GM18519 (cell line): ENCODE measurements around the gene IGF2.
"Not testable (repeated sequence)": the region's sequence is repeated elsewhere in the genome, so short reads cannot be mapped to it uniquely, and the experiment has no call there.

Experiments used
- ATAC-seq: cut with Tn5 transposase; IDR thresholded peaks from one replicate; pipeline ENCODE4 v1.9.1; 2021; ENCODE audit warnings: mild to moderate bottlenecking, moderate library complexity; ENCODE audit not compliant: unreplicated experiment, low FRiP score

The IGF2 gene, protein sequence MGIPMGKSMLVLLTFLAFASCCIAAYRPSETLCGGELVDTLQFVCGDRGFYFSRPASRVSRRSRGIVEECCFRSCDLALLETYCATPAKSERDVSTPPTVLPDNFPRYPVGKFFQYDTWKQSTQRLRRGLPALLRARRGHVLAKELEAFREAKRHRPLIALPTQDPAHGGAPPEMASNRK

DNA sequence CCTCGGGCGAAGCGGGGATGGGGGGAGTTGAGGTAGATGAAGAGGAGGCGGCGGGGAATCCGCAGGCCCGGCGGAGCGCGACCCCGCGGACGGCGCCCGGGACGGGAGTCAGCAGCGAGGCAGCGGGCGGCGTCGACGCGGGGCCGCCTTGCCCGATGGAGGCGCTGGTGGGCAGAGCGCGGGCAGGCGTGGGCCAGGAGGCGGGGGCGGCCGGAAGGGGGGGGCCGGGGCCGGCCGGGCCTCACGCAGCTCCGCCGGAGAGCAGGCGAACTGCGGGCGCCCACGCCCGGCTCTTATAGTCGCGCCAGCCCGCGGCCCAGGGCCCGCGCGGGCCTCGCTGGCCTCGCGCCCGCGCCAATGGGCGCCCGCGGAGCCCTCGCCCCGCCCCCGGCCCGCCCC, at the start of gene IGF2:
IGF2 (minus strand) TSS at position 267 of the 399 bp plus-strand sequence. CDS start 3,866 bp downstream, outside the sequence.
- ATAC-seq = no peak

GRCh38 chr11:2188745-2189144, 49.6 kb upstream of the IGF2 start:
- no peak for ATAC-seq

DNA sequence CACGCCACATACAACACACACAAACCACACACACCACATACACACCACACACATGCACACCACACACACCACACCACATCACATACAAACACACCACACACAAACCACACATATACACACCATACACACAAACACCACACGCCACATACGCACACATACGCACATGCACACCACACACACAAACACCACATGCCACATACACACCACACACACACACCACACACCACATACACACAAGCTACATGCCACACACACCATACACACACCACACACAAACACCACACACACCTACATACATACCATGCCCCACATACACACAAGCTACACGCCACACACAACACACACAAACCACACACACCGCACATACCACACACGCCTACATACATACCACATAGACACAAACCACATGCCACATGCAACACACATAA, 48.1 kb upstream of the IGF2 start:
- no peak for ATAC-seq

- no peak for ATAC-seq
Measured at GRCh38 chr11:2186669-2187279, 47.6 kb upstream of the IGF2 start.

GRCh38 chr11:2185324-2186085, 46.3 kb upstream of the IGF2 start:
- ATAC-seq = no peak

DNA sequence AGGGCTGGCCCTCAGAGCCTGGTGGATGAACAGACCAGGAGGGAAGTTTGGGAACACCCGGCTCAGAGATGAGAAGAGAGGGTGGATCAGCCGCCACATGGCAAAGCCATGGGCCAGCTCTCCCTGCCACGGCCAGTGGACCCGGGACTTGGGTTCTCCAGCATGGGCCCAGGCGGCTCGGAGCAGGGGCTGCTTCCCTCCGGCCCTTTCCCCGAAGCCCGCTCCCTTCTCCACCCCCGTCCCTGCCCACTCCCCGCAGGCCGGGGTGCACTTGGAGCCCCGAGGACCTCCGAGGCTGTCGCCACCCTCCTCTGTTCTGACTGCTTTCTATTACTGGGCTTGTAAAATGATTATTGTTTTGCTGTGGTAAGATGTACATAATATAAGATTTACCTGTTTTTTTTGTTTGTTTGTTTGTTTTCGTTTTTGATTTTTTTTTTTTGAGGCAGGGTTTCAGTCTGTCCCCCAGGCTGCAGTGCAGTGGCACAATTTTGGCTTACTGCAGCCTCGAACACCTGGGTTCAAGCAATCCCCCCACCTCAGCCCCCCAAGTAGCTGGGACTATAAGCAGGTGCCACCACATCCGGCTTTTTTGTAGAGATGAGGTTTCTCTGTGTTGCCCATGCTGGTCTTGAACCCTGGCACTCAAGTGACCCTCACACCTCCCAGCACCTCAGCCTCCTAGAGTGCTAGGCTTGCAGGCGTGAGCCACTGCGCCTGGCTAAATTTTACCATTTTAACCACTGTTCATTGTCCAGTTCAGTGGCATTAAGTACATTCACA, 43.7 kb upstream of the IGF2 start:
- ATAC-seq = no peak

DNA sequence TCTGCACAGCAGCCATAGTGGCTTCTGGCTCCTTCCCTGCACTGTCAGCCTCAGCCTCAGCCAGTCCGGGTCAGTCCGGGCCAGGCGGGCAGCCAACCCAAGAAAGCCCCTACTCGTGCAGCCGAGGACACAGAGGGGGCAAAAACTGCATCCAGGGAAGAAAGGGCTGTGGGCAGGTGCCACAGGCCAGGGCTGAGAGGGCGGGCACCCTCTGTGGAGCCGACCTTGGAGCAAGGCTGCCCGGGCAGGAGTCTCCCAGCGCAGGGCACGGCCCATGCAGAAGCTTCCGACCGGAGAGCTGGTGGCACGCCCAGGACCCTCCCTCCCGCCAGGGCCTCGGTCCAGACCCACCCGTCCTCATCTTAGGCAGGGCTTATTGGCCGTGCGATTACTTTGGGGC, 42.9 kb upstream of the IGF2 start:
- no peak for ATAC-seq

GRCh38 chr11:2180789-2181370, 41.7 kb upstream of the IGF2 start:
- no peak for ATAC-seq

- no peak for ATAC-seq
Measured at GRCh38 chr11:2180347-2180746, 41.2 kb upstream of the IGF2 start.

- no peak for ATAC-seq
Measured at GRCh38 chr11:2179516-2179915, 40.3 kb upstream of the IGF2 start.

- no peak for ATAC-seq
Measured at GRCh38 chr11:2178906-2179494, 39.8 kb upstream of the IGF2 start.

- not testable (repeated sequence) for ATAC-seq
Measured at GRCh38 chr11:2178055-2178773, 39.0 kb upstream of the IGF2 start.

GRCh38 chr11:2177076-2177475, 37.9 kb upstream of the IGF2 start:
- ATAC-seq = no peak

DNA sequence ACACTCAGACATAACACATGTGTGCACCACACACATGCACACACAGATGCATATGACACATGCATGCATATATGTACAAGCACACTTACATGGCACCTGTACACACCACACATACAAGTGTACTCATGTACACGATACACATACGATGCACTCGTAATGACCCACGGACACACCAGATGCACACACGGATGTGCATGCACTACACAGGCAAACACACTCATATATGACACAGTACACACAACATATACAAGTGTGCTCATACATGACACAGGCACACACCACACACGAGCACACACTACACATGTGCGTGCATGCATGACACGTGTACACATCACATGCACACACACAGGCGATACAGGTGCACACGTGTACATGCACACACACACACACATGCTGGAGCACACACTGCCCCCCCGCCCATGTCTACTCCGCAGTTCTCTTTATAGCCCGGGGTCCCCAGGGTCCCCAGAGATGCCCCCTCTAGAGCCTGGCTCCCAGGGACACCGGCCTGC, 37.3 kb upstream of the IGF2 start:
- no peak for ATAC-seq

- ATAC-seq = no peak
Measured at GRCh38 chr11:2175659-2176058, 36.5 kb upstream of the IGF2 start.

- no peak for ATAC-seq
Measured at GRCh38 chr11:2174361-2174760, 35.2 kb upstream of the IGF2 start.

DNA sequence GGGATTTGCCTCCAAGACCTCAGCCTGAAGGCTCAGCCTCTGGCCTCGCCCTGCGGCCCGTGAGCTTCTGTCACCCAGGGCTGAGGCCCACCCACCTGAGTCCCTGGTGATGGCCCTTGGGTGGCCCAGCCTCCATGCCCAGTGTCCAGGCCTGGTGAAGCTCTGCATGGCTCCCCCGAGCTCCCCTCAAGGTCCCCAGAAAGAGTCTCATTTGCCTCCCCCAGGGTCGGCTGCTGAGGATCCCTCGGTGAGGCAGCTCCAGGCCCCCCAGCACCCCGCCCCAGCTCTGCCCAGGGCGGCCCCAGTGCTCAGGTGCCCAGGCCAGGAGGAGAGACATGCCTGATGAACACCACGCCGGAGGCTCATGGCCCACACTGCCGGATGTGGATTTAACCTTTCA, 34.6 kb upstream of the IGF2 start:
- ATAC-seq = no peak

DNA sequence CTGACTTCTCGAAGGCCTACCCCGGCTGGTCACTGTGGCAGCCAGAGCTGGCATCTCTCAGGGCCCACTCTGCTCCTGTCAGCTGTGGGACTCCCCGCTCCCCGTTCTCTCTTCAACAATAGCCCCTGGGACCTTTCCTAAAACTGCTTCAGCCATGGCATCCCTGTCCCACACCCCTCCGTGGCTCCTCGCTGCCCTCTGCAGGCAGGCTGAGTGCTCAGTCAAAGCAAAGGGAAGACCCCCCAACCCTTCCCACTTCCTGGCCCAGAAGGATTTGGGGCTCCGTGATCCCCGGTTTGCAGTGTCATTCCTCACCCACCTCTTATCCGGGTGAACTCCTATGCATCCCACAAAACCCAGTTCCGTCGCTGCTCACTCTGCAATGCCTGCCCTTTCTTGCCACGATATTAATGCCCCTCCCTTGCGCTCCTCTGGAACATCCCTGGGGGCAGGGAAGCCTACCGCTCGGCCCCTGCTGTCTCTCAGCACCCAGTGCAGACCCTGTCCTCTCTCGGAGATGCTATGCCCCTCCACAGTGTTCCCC, 34.0 kb upstream of the IGF2 start:
- no peak for ATAC-seq

- no peak for ATAC-seq
Measured at GRCh38 chr11:2172676-2173075, 33.5 kb upstream of the IGF2 start.
